ENCODE data around the gene ABCC9.
"Not testable (repeated sequence)": the region's sequence is repeated elsewhere in the genome, so short reads cannot be mapped to it uniquely, and the experiment has no call there.

The ABCC9 gene

DNA sequence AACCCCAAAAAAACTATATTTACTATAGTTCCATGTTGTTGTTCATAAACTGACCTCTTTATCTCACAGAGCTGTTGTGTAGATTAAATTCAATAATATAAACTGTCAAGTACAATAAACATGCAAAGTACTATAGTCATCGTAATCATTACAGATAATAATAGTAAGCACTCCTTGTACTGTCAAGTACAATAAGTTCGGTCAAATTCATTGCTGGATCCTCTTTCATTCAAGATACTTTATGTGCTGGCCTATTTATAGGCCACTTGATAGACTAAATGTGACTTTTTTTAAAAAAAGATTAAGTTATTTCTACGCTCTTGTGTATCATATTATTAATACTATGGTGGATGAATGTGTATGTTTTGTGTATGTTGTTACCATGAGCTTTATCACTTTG, 127.5 kb downstream of the ABCC9 start:
- no peak for FAIRE-seq

DNA sequence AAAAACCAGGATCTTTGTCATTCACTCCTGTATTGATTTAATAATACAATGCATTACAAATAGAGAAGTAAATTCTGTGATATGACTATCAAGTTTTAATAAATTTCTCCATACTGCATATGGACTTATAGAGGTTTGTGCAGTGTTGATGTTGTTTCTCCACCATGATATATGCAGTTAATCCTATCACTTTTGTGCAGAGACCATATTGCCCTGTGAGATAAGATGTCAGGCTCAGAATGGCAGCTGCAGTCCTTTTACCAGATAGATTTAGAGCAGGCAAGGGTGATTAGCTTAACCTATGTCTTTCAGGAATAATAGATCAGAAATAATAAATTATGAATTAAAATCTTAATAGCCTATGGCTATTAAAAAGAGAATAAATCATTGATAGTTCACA, 128.1 kb downstream of the ABCC9 start:
- FAIRE-seq: no peak

DNA sequence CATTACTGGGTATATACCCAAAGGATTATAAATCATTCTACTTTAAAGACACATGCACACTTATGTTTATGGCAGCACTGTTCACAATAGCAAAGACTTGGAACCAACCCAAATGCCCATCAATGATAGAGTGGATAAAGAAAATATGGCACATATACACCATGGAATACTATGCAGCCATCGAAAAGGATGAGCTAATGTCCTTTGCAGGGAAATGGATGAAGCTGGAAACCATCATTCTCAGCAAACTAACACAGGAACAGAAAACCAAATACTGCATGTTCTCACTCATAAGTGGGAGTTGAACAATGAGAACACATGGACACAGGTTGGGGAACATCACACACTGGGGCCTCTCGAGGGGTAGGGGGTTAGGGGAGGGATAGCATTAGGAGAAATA, 128.9 kb downstream of the ABCC9 start:
- FAIRE-seq: not testable (repeated sequence)

DNA sequence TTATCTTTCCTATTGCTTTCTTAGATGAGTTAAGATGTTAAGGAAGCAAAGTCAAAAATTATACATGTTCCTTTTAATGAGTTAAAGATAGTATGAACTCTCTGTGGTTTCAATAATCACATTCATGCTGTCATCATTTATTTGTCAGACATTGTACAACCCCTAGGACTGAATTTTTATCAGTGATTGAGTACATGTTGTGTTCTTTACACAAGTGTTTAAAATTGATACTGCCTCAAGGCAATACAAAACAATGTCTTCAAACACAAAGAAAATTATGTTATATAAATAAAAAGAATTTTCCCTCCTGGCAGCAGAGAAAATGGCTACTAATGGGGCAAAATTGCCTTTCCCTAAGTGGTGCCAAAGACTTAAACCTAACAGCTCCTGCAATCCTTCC, 132.1 kb downstream of the ABCC9 start:
- no peak for FAIRE-seq

DNA sequence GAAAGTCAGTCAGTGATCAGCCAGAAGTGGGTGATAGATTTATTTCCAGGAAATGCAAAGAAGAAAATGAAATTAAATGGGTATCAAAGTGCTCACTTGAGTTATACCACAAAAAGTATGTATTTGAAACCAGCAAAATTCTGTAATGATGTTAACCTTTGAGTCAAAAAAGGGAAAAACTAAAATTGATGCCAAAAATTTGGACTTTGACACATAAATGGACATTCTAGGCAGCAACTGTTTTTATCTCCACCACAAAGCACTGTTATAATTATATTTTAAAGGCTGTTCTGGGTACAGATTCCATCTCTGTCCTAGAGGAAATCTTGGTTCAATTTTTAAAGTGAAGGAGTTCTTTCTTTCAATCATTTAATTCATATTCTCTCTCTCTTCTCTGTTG, 135.0 kb downstream of the ABCC9 start:
- FAIRE-seq: no peak

DNA sequence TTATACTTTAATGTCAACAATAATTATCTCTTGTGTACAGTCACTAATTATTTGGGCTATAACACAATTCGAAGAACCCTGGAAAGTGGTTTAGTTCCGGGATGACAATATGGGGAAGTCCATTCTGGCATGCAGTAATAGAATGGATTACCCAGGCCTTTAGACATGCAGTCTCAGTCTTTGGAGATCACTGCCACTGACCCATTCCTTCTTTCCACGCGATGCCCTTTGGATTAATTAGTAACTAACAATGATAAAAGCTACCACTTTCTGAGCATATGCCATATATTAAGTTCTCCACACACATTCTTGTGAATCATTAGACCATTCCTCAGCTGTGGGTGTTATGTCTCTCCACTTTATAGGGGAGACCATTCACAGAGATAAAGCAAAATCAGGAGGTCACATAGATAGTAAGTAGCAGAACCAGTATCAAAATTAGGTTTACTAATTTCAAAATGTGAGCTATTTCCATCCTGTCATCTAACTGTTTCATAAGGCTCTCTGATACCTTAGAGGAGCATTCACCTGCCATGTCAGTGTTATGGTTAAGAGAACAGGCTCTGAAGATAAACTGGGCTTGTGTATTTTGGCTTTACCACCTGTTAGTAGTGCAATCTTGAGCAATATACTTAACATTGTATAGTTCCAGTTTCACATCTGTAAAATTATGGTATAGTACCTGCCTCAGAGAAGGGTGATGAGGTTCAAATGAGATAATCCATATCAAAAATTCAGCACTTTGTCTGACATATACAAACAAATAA, 139.5 kb downstream of the ABCC9 start:
- FAIRE-seq: no peak

DNA sequence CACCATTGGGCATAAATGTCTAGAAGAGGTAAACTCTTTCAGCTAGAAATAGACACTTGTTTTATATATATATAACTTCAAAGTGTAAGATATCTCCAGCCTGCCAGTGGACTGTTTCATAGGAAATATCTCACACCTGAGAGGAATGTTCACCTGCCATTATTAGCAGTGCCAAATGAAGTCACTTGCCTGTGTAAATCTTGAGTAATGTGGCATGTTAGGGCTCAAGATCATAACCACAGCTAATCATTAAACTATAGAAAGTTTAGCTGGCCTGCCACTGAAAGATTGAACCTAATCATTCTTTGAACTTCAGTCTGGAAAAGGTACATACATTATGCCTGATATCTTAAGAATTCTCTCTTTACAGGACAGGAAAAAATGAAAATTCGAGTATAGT, 141.2 kb downstream of the ABCC9 start:
- no peak for FAIRE-seq

DNA sequence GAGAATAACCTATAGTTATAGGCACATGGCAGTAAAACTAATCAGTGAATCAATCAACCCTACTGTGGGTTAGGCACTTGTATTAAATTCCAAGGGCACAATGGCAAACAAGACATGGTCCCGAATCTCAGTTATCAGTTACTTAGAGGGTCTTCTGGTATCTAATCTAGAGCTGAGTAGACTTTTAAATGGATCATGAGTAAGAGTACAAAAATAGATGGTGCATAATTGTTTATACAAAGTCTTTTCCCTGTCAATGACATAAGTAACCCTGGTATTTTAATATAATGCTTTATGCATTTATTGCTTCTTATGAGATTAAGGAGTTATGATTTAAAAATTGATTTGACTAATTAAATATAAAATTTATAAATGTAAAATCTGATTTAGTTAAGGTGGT, 143.7 kb downstream of the ABCC9 start:
- FAIRE-seq: no peak

DNA sequence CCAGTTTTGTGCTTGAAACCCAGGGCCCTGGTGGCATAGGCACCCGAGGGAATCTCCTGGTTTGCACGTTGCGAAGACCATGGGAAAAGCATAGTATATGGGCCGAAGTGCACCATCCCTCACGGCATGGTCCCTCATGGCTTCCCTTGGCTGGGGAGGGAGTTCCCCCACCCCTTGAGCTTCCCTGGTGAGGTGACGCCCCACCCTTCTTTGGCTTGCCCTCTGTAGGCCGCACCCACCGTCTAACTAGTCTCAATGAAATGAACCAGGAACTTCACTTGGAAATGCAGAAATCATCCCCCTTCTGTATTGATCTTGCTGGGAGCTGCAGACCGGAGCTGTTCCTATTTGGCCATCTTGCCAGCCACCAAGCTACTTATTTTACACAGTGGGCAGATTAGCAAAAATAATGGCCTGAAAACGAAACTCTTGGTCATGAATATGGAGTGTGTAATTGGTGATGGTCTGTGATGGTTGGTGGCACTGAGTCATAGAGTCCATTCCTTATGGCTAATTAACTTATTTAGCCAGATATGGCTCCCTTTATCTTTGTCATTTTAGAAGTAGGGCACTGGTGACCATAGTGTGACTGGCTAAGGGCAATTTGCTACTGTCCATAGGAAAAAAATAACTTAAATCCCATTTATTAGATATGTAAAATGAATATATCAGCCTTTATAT, 145.4 kb downstream of the ABCC9 start:
- no peak for FAIRE-seq

DNA sequence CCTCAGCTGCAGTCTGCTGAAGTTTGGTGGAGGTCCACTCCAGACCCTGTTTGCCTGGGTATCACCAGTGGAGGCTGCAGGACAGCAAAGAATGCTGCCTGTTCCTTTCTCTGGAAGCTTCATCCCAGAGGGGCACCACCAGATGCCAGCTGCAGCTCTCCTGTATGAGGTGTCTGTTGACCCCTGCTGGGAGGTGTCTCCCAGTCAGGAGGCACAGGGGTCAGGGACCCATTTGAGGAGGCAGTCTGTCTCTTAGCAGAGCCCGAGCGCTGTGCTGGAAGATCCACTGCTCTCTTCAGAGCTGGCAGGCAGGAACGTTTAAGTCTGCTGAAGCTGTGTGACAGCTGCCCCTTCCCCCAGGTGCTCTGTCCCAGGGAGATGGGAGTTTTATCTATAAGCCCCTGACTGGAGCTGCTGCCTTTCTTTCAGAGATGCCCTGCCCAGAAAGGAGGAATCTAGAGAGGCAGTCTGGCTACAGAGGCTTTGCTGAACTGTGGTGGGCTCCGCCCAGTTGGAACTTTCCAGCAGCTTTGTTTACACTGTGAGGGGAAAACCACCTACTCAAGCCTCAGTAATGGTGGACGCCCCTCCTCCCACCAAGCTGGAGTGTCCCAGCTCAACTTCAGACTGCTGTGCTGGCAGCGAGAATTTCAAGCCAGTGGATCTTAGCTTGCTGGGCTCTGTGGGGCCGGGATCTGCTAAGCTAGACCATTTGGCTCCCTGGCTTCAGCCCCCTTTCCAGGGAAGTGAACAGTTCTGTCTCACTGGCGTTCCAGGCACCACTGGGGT, 146.2 kb downstream of the ABCC9 start:
- FAIRE-seq: not testable (repeated sequence)

DNA sequence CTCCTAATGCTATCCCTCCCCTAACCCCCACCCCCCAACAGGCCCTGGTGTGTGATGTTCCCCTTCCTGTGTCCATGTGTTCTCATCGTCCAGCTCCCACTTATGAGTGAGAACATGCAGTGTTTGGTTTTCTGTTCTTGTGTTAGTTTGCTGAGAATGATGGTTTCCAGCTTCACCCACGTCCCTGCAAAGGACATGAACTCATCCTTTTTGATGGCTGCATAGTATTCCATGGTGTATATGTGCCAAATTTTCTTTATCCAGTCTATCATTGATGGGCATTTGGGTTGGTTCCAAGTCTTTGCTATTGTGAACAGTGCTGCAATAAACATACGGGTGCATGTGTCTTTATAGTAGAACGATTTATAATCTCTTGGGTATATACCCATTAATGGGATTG, 151.5 kb downstream of the ABCC9 start:
- FAIRE-seq: not testable (repeated sequence)

DNA sequence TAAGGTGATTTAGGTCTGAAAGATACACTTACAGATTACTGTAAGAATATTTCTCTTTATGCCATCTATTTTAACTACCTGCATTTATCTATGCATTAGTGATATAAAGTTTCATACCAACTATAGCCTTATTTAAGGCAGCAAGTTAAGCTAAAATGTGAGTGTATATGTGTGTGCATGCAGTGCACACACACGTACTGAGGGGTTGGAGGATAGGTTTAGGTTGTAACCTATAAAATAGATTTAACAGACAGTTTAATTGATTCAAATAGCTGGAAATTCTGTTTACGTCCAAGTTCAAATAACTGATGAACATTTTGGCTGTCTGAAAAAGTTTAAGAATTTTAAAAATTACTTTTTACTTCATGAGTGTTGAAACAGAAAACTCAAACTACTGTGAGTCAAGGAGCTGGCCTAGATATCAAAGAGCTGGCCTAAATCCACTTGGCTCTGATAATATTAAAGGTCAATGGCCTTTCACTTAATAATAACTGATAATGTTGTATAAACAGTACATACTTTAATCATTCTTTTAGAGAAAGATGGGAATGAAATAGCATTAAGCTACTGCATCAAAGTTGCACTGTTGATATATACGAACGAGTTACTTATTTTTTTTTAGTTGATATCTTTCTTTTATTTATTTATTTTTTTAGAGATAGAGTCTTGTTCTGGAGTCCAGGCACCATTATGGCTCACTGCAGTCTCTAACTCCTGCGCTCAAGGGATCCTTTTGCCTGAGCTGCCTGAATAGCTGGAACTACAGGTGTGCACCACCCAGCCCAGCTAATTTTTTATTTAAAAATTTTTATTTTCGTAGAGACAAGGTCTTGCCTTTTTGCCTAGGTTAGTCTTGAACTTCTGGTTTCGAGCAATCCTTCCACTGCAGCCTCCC, 152.9 kb downstream of the ABCC9 start:
- FAIRE-seq: no peak

DNA sequence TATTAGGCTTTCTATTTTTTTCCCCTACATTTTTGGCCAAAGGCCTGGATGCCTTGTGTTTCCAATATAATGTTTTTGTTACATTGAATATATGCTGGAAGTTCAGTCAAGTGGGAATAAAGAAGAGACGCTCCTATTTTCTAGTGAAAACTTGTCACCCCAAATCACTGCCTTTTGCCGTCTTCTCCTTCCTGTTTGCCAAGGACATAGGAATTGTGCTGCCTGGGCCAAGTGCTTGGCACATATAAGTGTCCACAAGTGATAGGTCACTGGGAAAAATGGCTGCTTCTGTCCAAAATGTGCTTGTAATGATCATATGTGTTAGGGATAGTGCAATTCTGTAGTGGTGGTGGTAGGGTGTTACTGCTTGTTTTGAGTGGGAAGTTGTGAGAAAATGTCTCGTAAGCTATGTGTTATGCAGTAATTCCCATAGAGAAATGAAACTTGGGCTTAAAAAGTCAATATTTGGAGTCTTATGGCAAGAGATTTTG, 155.1 kb downstream of the ABCC9 start:
- FAIRE-seq: no peak

DNA sequence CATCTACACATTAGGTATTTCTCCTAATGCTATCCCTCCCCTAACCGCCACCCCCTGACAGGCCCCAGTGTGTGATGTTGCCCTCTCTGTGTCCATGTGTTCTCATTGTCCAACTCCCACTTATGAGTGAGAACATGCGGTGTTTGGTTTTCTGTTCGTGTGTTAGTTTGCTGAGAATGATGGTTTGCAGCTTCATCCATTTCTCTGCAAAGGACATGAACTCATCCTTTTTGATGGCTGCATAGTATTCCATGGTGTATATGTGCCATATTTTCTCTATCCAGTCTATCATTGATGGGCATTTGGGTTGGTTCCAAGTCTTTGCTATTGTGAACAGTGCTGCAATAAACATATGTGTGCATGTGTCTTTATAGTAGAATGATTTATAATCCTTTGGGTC, 158.5 kb downstream of the ABCC9 start:
- not testable (repeated sequence) for FAIRE-seq

DNA sequence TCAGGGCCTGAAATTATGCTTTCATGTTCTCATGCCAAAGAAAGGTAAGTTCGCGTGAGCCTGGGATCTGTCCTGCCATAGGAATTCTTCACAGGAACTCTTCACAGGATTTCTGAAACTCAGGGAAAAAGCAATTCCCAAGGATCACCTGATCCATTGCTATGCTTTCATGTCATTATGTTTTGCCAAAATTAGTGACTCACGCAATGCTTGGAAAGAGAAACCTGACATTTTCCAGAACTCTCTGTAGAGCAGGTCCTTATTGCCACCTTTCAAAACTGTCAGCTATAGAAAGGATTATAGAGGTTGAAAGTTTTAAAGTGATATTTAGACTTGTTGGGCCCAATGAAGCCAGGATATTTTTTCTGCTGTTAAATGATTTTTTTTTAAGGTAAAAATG, 160.4 kb downstream of the ABCC9 start:
- FAIRE-seq: no peak

DNA sequence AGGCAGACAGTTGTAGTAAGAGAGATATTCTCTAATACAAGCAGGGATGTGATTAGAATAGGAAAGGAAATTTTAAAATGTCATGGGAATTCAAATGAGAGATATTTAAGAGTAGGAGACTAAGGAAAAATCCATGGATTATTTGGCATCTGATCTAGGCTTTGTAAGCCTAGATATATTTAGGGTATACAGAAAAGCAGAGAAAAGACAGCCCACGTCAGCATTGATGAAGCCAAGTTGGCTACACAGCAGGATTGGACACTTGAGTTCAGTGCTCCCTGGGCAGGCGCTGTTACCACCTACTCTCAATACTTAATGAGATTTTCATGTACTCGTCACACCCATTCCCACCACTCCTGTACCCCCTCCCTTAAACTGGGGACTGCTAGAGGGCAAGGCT, 165.1 kb downstream of the ABCC9 start:
- no peak for FAIRE-seq

DNA sequence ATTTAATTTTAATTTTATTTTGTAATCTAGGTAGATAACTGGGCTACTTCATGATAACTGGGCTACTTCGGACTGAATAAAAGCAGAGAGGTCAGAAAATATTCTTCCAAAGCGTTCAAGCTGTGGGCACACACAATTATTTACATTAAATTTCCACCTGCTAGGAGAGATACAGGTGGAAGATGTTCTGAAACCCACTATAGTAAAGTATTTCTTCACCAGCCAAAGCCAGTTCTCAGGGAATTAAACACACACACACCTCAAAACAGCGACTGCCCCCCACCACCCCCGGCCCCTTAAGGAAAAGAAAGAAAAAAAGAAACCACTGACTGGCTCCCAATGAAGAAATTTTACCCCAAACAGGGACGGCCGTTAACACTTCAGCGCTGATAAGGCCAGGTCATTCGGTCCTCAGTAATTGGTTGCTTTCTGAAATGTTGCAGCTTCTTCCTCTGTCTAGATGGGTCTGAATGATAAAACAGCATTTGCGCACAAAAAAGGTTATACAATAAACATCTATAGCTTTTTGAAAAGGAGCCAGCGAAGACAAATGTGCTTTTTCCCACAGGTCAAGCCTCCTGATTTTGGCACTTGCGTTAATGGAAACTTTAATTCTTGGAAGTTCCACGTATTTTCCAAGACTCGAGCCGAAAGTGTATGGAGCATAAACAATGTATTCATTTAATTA, 165.9 kb downstream of the ABCC9 start:
- FAIRE-seq: no peak

DNA sequence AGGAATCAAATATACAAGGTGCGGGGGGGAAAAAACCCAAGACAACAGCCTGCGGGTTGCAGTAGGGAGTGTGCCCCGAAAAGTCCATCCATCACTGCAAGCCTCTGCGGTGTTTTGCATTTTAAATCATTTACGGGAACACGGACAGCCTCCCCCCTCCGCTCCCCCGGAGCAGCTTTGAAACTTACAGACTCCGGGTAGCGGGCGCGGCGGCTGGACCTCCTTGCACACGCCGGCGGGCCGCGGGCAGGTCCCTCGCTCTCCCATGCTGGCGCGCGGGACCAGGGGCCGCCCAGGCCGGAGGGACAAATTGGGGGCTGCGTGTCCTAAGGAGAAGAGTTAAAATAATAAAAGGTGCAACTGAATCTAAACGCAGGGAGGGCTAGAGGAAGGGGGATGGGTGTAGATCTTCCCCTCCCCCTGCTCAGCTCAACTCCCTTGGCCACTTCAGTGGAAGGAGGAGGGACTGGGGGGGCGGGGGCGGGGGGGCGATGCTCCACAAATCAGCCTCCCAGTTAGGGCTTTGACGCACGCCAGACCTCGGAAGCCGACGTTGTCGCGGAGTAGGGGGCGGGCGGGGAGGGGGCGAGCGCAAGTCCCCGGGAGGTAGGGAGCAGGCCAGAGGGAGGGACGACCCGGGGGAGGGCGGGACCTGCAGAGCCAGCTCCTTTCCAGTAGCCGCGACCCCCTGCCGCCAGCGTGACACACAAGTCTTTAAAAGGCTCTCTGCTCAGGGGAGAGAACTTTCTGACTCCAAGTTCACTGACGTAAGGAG, 166.7 kb downstream of the ABCC9 start, which contains the start of gene KCNJ8:
KCNJ8 (minus strand) TSS at position 349 of the 775 bp plus-strand sequence. CDS start 1,090 bp downstream, outside the sequence.
- FAIRE-seq: no peak

DNA sequence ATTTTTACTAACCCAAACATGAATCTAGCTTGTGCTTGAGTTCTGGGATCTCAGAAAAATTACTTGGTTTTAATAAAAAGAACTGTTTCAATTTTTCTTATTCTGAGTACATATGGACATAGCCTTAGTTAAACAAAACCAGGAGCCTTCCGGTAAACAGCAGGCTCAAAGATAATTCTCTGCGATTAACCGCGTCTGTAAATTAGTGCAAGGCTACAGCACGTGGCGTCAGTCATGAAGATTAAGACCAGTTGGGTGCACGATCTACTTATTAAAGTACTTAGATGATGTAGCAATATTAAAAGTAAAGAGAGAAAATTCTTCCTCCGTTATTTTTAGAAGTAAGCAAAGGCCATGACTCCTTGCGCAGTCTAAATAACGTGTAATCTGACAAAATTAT, 167.4 kb downstream of the ABCC9 start:
- no peak for FAIRE-seq

DNA sequence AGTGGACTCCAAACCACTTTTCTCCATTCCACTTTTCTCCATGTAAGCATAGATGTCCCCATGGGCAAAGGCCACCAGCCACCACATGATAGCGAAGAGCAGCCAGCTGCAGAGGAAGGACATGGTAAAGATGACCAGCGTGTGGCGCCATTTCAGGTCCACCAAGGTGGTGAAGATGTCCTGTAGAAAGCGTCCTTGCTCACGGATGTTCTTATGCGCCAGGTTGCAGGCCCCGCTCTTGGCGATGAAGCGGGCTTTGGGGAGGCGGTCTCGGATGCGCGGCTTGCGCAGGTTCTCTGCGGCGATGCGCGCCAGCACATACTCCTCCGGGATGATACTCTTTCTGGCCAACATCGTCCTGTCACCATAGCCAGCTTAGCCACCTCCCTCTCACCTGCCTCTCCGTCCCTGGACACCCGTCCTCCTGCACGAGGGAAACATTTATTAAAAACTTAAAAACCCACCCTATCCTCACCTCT, 167.9 kb downstream of the ABCC9 start:
- FAIRE-seq: no peak

DNA sequence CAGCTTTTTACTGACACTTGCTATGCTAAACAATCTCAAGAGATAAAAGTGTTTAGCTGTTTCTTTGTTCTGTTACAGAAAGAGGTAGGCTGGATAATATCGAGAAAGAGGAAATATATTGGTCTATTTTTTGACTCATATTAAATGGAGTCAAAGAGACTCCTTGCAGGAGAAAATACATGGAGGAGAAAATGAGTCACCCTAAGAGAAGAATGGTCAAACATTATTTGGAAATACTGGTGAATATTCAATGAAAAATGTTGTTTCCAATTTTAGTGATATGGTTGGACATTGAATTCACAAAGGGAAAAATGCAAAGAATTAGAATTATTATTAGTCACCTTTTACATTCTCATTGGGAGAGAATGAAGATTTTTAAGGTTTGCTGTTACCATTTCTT, 169.9 kb downstream of the ABCC9 start:
- FAIRE-seq: no peak
